SH-SY5Y (cell line): ENCODE data around the gene TRPV3.

Source experiments
- GATA2 ChIP-seq: IDR thresholded peaks from 2 replicates; pipeline ENCODE4 v1.6.1; 2011; ENCODE audit warnings: mild to moderate bottlenecking, low read depth, low read length
- GATA3 ChIP-seq: IDR thresholded peaks from 2 replicates; pipeline ENCODE4 v1.6.1; 2011; ENCODE audit warnings: low read depth, mild to moderate bottlenecking, low read length, moderate library complexity

DNA sequence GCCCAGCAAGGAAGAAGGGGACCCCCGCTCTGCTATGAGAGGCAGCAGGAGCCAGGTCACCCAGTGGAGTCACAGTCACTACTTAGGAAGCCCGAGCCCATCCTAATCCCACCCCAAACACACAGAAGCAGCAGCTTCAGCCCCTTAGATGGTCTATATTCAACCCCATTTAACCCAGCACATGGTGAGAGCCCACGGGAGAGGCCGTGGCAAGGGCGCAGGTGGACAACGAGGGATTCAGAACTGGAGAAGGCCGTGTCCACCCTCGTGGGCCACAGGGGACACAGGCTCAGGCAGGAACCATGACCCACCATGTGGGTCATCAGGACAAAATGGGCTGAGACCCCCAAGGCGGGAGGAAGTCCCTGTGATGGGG lies 1.6 kb upstream of the TRPV3 start:
- TF ChIP-seq GATA3 (no peak), GATA2 (no peak)
